ENCODE results near the gene NEK2.

- no peak for TF ChIP-seq CTCF (IDR thresholded peaks at IDR 0.05)
- no peak for TF ChIP-seq EZH2 (IDR thresholded peaks at IDR 0.05; ENCODE audit: borderline replicate concordance, insufficient read depth, low read depth, low read length, poor library complexity, severe bottlenecking)
Measured at GRCh38 chr1:211652371-211652770, 23.1 kb downstream of the NEK2 start.

All from B cell (primary cell).